ENCODE measurements around the gene DPF1.

- TF ChIP-seq CTCF (IDR thresholded peaks at IDR 0.05; ENCODE audit: low read depth, low read length) (no peak), EZH2phosphoT487 (IDR thresholded peaks at IDR 0.05; ENCODE audit: low read depth) (no peak)
These were observed 23.8 kb upstream of the DPF1 start for GRCh38 chr19:38247734-38248268.
